Testis (tissue), 3 donors: Measurements from ENCODE around the gene DDX43. TPM values are rescaled to one million over a fixed set of nuclear protein-coding genes. Genes with fewer than 3 reads are reported as not detected.
"Not testable (repeated sequence)": the region's sequence is repeated elsewhere in the genome, so short reads cannot be mapped to it uniquely, and the experiment has no call there.

Source experiments
- DNase-seq: peaks from one replicate; pipeline ENCODE4 v3.0.0-alpha.2; 2019
- H3K27ac ChIP-seq, 2 donors: fragments of 200-600 bp; sonication (generic); one replicate each; pipeline ENCODE4 v1.5.1; 2019
- H3K27me3 ChIP-seq: fragments of 200-600 bp; sonication (generic); one replicate; pipeline ENCODE4 v1.5.1; 2019
- H3K36me3 ChIP-seq: fragments of 200-600 bp; sonication (generic); one replicate; pipeline ENCODE4 v1.5.1; 2017; ENCODE audit warnings: low read depth; ENCODE audit errors: missing control alignments
- H3K4me1 ChIP-seq: fragments of 200-600 bp; sonication (generic); one replicate; pipeline ENCODE4 v1.5.1; 2019
- H3K4me3 ChIP-seq, 2 donors: fragments of 200-600 bp; sonication (generic); one replicate each; pipeline ENCODE4 v1.5.1; 2017 to 2019
- H3K9me3 ChIP-seq: fragments of 200-600 bp; sonication (generic); one replicate; pipeline ENCODE4 v1.5.1; 2017
- CTCF ChIP-seq, 3 experiments: fragments of 450-650 bp in 2 of 3; fragments of 200-600 bp in 1 of 3; sonication (generic) in 1 of 3; IDR thresholded peaks; one replicate each; pipeline ENCODE4 v1.5.1; 2016 to 2019; ENCODE audit warnings: antibody characterized with exemption in 3 of 3, mild to moderate bottlenecking in 2 of 3, moderate library complexity in 1 of 3
- POLR2A ChIP-seq: fragments of 450-650 bp; IDR thresholded peaks from one replicate; pipeline ENCODE4 v1.6.1; 2017; ENCODE audit warnings: antibody characterized with exemption, mild to moderate bottlenecking, moderate library complexity
- WGBS, 2 donors: methylation state at CpG; one replicate each; pipeline ENCODE4 v1.1.5; 2018; 5-methylcytosine and 5-hydroxymethylcytosine counted together
- intact Hi-C: fragments of 100-400 bp; cut with DNase I; formaldehyde crosslinking; loops from one replicate; pipeline ENCODE4 v1.15.1; 2023; ENCODE audit warnings: low total_unique reads
- polyA plus RNA-seq: library from polyadenylated mRNA; stranded (reverse); fragments of 350-450 nt; fragmentation: Illumina TruSeq; extraction: RNeasy Lipid Tissue Mini Kit (QIAGEN cat#74804); gene quantifications from one replicate; pipeline ENCODE4 v1.2.3, GENCODE V29; 2014; ENCODE audit warnings: low read depth, low replicate concordance; ENCODE audit not compliant: insufficient read depth
- total RNA-seq, 2 donors: library from RNA; depleted of rRNA; stranded (reverse); fragments of >200 nt; gene quantifications; one replicate each; pipeline ENCODE4 v1.2.3, GENCODE V29; 2016

DDX43 gene
- total and polyA plus RNA-seq, 3 donors from 2014 or later, result 20.1 to 26.0 (median 24.5) TPM

GRCh38 chr6:73371984-73372383 is 22.6 kb upstream of the DDX43 start:
- Histone ChIP-seq H3K4me1 (no peaks in the 10 kb centered on the region), H3K36me3 (no peaks in the 10 kb centered on the region), H3K9me3 (no peaks in the 10 kb centered on the region), H3K4me3 (no peak overlapping the region), H3K27me3 (no peaks in the 10 kb centered on the region), H3K27ac (no peak overlapping the region)
- TF ChIP-seq POLR2A (no peak), CTCF (IDR thresholded peaks at IDR 0.05) (no peak)
- DNase-seq, result no peak
- intact Hi-C loops, result no loop called here
- WGBS, 2 donors, result 91 to 99% methylated on average over 4 of the region's 4 CpGs

GRCh38 chr6:73372516-73372915 is 22.1 kb upstream of the DDX43 start:
- 86 to 90% methylated on average over 10 of the region's 10 CpGs for WGBS, 2 donors
- Histone ChIP-seq H3K27ac (no peak overlapping the region), H3K4me1 (no peaks in the 10 kb centered on the region), H3K4me3 (no peak overlapping the region), H3K27me3 (no peaks in the 10 kb centered on the region), H3K36me3 (no peaks in the 10 kb centered on the region), H3K9me3 (no peaks in the 10 kb centered on the region)
- DNase-seq, result no peak
- intact Hi-C loops, result no loop called here
- TF ChIP-seq CTCF (IDR thresholded peaks at IDR 0.05) (no peak), POLR2A (no peak)

GRCh38 chr6:73375216-73375615 is 19.4 kb upstream of the DDX43 start:
- intact Hi-C loops, result no loop called here
- H3K4me1 ChIP-seq, result no peaks in the 10 kb centered on the region
- no peak for TF ChIP-seq CTCF (IDR thresholded peaks at IDR 0.05)
- no peak for TF ChIP-seq POLR2A
- no peak overlapping the region for H3K27ac ChIP-seq
- H3K4me3 ChIP-seq, result no peak overlapping the region
- H3K36me3 ChIP-seq, result no peaks in the 10 kb centered on the region
- no peak for DNase-seq
- no peaks in the 10 kb centered on the region for H3K27me3 ChIP-seq
- 90 to 95% methylated on average over 1 of the region's 1 CpG for WGBS, 2 donors
- no peaks in the 10 kb centered on the region for H3K9me3 ChIP-seq

GRCh38 chr6:73377225-73377624 is 17.4 kb upstream of the DDX43 start:
- Histone ChIP-seq H3K36me3 (no peaks in the 10 kb centered on the region), H3K27me3 (no peaks in the 10 kb centered on the region), H3K9me3 (no peaks in the 10 kb centered on the region), H3K27ac (no peak overlapping the region), H3K4me3 (no peak overlapping the region), H3K4me1 (no peaks in the 10 kb centered on the region)
- intact Hi-C loops, result no loop called here
- TF ChIP-seq CTCF (IDR thresholded peaks at IDR 0.05) (no peak), POLR2A (no peak)
- 57 to 60% methylated on average over 3 of the region's 3 CpGs for WGBS, 2 donors
- DNase-seq, result no peak

- H3K9me3 ChIP-seq, H3K4me1 ChIP-seq, DNase-seq, intact Hi-C loops, H3K27me3 ChIP-seq, H3K36me3 ChIP-seq, H3K4me3 ChIP-seq, H3K27ac ChIP-seq: not testable (repeated sequence)
- 91 to 97% methylated on average over 10 of the region's 10 CpGs for WGBS, 2 donors
Observed at GRCh38 chr6:73381531-73381930, 13.1 kb upstream of the DDX43 start.
